CD4-positive, alpha-beta T cell treated with Interleukin-1 beta for 1 hour (primary cell): ENCODE measurements around the gene ZNF595.
A peak's percentile ranks its signal among the peaks of the same experiment; 100 is the strongest.
"Not testable (repeated sequence)": the region's sequence is repeated elsewhere in the genome, so short reads cannot be mapped to it uniquely, and the experiment has no call there.

ENCODE experiments used
- DNase-seq, 2 donors: peaks; one replicate each; pipeline ENCODE4 v3.0.0-alpha.2; 2020 to 2022

ZNF595 gene

GRCh38 chr4:86559-87324 lies 33.6 kb downstream of the ZNF595 start:
- not testable (repeated sequence) for DNase-seq

- no peak for DNase-seq
Observed at GRCh38 chr4:98386-98785, 45.3 kb downstream of the ZNF595 start.

GRCh38 chr4:99863-100262 lies 46.7 kb downstream of the ZNF595 start:
- DNase-seq, result no peak

GRCh38 chr4:107083-107443 lies 53.9 kb downstream of the ZNF595 start:
- DNase-seq, result no peak

GRCh38 chr4:107444-108429 lies 54.6 kb downstream of the ZNF595 start:
- DNase-seq, result no peak

- DNase-seq, result no peak
Observed at GRCh38 chr4:112771-113170, 59.6 kb downstream of the ZNF595 start.

GRCh38 chr4:113732-114131 lies 60.6 kb downstream of the ZNF595 start:
- no peak for DNase-seq

- DNase-seq, result no peak
Observed at GRCh38 chr4:114149-114548, 61.0 kb downstream of the ZNF595 start.

- DNase-seq, result no peak
Observed at GRCh38 chr4:116499-116898, 63.4 kb downstream of the ZNF595 start.

- no peak for DNase-seq
Observed at GRCh38 chr4:120616-121015, 67.5 kb downstream of the ZNF595 start.

- DNase-seq, result peak; percentile 52 to 57
Observed at GRCh38 chr4:121408-122084, 68.4 kb downstream of the ZNF595 start.

GRCh38 chr4:123922-124274 lies 70.8 kb downstream of the ZNF595 start:
- not testable (repeated sequence) for DNase-seq

GRCh38 chr4:124275-125081 lies 71.4 kb downstream of the ZNF595 start, which contains the start of gene ZNF718:
TSS of gene ZNF718 (plus strand) at chr4:124501. CDS start at chr4:124671, 170 bp downstream.
- peak; percentile 92 to 95 for DNase-seq

GRCh38 chr4:125091-125771 lies 72.1 kb downstream of the ZNF595 start:
- peak; percentile 3 to 24 for DNase-seq

GRCh38 chr4:125833-126232 lies 72.7 kb downstream of the ZNF595 start:
- DNase-seq, result no peak

GRCh38 chr4:132483-132882 lies 79.4 kb downstream of the ZNF595 start:
- no peak for DNase-seq
